ENCODE data around the gene ELAPOR2.
"Not testable (repeated sequence)": the region's sequence is repeated elsewhere in the genome, so short reads cannot be mapped to it uniquely, and the experiment has no call there.

ELAPOR2 gene

GRCh38 chr7:87044713-87045112 is 14.7 kb downstream of the ELAPOR2 start:
- not testable (repeated sequence) for DNase-seq

GRCh38 chr7:87041586-87041985 is 17.9 kb downstream of the ELAPOR2 start:
- DNase-seq, result not testable (repeated sequence)

- DNase-seq, result not testable (repeated sequence)
Observed at GRCh38 chr7:87039691-87040299, 19.7 kb downstream of the ELAPOR2 start.

- no peak for DNase-seq
Observed at GRCh38 chr7:87038993-87039690, 20.3 kb downstream of the ELAPOR2 start.

GRCh38 chr7:87036985-87037384 is 22.5 kb downstream of the ELAPOR2 start:
- no peak for DNase-seq

GRCh38 chr7:87032604-87033339 is 26.7 kb downstream of the ELAPOR2 start:
- DNase-seq, result no peak

GRCh38 chr7:87029078-87029477 is 30.4 kb downstream of the ELAPOR2 start:
- DNase-seq, result no peak

GRCh38 chr7:87028636-87029035 is 30.8 kb downstream of the ELAPOR2 start:
- DNase-seq, result no peak

- no peak for DNase-seq
Observed at GRCh38 chr7:87027900-87028299, 31.6 kb downstream of the ELAPOR2 start.

GRCh38 chr7:87021285-87021684 is 38.2 kb downstream of the ELAPOR2 start:
- DNase-seq, result no peak

GRCh38 chr7:87016606-87017005 is 42.8 kb downstream of the ELAPOR2 start:
- DNase-seq, result no peak

- DNase-seq, result no peak
Observed at GRCh38 chr7:87013840-87014190, 45.6 kb downstream of the ELAPOR2 start.

GRCh38 chr7:87013136-87013839 is 46.2 kb downstream of the ELAPOR2 start:
- no peak for DNase-seq

All from hippocampal formation (tissue), 2 donors.